Measurements from ENCODE around the gene HMG20A.

DNA sequence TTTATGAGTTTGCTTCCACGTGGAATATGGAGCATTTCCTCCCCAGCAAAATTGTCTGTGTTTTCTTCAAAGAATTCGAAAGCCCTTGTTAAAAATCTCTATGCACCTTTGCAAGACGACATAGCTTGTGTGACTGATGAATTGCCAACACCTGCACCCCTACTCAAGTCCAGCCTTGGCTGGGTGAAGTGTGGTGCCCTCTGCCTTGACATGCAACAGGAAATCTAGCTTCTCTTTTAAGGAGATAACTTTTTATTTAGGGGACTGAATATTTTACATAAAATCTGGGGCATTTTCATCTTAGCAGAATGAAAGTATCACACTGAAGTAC is 647 bp downstream of the HMG20A start:
- TF ChIP-seq POLR2A (IDR thresholded peaks at IDR 0.05; ENCODE audit: low read depth, low read length) (no peak), TAF1 (IDR thresholded peaks at IDR 0.05; ENCODE audit: borderline replicate concordance, low read depth, low read length) (no peak), POLR2AphosphoS5 (IDR thresholded peaks at IDR 0.05; ENCODE audit: low read depth, low read length) (no peak)

Data from GM12892 (cell line).